ENCODE results near the gene GM2A.

The GM2A gene

GRCh38 chr5:151219138-151219537, 33.8 kb upstream of the GM2A start:
- Histone ChIP-seq H3K27me3 (ENCODE audit: insufficient read depth, low read length) (no peaks in the 10 kb centered on the region), H3K27ac (ENCODE audit: low read depth, low read length) (no peak overlapping the region), H3K4me1 (ENCODE audit: control insufficient read depth, insufficient read depth, low read length, unreplicated experiment) (peaks cover 9% of the 10 kb centered on the region), H3K4me3 (ENCODE audit: low read depth, low read length) (no peak overlapping the region), H2AFZ (ENCODE audit: low read length, unreplicated experiment) (no peak overlapping the region), H3K79me2 (ENCODE audit: control insufficient read depth, insufficient read depth, low read length, unreplicated experiment) (no peaks in the 10 kb centered on the region), H3K36me3 (ENCODE audit: insufficient read depth, low read length) (no peaks in the 10 kb centered on the region)

- no peaks in the 10 kb centered on the region for H3K27me3 ChIP-seq (ENCODE audit: insufficient read depth, low read length)
- H2AFZ ChIP-seq (ENCODE audit: low read length, unreplicated experiment), result no peak overlapping the region
- H3K4me1 ChIP-seq (ENCODE audit: control insufficient read depth, insufficient read depth, low read length, unreplicated experiment), result peaks cover 3% of the 10 kb centered on the region
- no peaks in the 10 kb centered on the region for H3K79me2 ChIP-seq (ENCODE audit: control insufficient read depth, insufficient read depth, low read length, unreplicated experiment)
- H3K36me3 ChIP-seq (ENCODE audit: insufficient read depth, low read length), result no peaks in the 10 kb centered on the region
- no peak overlapping the region for H3K27ac ChIP-seq (ENCODE audit: low read depth, low read length)
- no peak overlapping the region for H3K4me3 ChIP-seq (ENCODE audit: low read depth, low read length)
Observed at GRCh38 chr5:151219789-151220188, 33.2 kb upstream of the GM2A start.

- H3K27me3 ChIP-seq (ENCODE audit: insufficient read depth, low read length), result no peaks in the 10 kb centered on the region
- H3K4me3 ChIP-seq (ENCODE audit: low read depth, low read length), result no peak overlapping the region
- no peak overlapping the region for H3K27ac ChIP-seq (ENCODE audit: low read depth, low read length)
- H3K4me1 ChIP-seq (ENCODE audit: control insufficient read depth, insufficient read depth, low read length, unreplicated experiment), result peaks cover 3% of the 10 kb centered on the region
- no peaks in the 10 kb centered on the region for H3K36me3 ChIP-seq (ENCODE audit: insufficient read depth, low read length)
- H3K79me2 ChIP-seq (ENCODE audit: control insufficient read depth, insufficient read depth, low read length, unreplicated experiment), result no peaks in the 10 kb centered on the region
- no peak overlapping the region for H2AFZ ChIP-seq (ENCODE audit: low read length, unreplicated experiment)
Observed at GRCh38 chr5:151221574-151221973, 31.4 kb upstream of the GM2A start.

GRCh38 chr5:151222054-151222789, 30.8 kb upstream of the GM2A start:
- peaks cover 3% of the 10 kb centered on the region for H3K4me1 ChIP-seq (ENCODE audit: control insufficient read depth, insufficient read depth, low read length, unreplicated experiment)
- no peaks in the 10 kb centered on the region for H3K36me3 ChIP-seq (ENCODE audit: insufficient read depth, low read length)
- H3K79me2 ChIP-seq (ENCODE audit: control insufficient read depth, insufficient read depth, low read length, unreplicated experiment), result no peaks in the 10 kb centered on the region
- H3K27ac ChIP-seq (ENCODE audit: low read depth, low read length), result no peak overlapping the region
- H3K4me3 ChIP-seq (ENCODE audit: low read depth, low read length), result no peak overlapping the region
- no peaks in the 10 kb centered on the region for H3K27me3 ChIP-seq (ENCODE audit: insufficient read depth, low read length)
- no peak overlapping the region for H2AFZ ChIP-seq (ENCODE audit: low read length, unreplicated experiment)

- H3K27ac ChIP-seq (ENCODE audit: low read depth, low read length), result no peak overlapping the region
Observed at GRCh38 chr5:151222790-151223446, 30.1 kb upstream of the GM2A start.

GRCh38 chr5:151223447-151224264, 29.3 kb upstream of the GM2A start, which contains the start of gene CCDC69:
Gene CCDC69, minus strand, starts transcription at chr5:151224092. Its CDS starts 122 bp downstream, at chr5:151223970.
- H2AFZ ChIP-seq (ENCODE audit: low read length, unreplicated experiment), result peak within 1 kb of the TSS; percentile 90
- peak within 1 kb of the TSS; percentile 83 for H3K4me3 ChIP-seq (ENCODE audit: low read depth, low read length)
- H3K27me3 ChIP-seq (ENCODE audit: insufficient read depth, low read length), result peaks cover 7% of the 10 kb centered on the region; the same call in 1 of the 2 replicates
- no peaks in the 10 kb centered on the region for H3K36me3 ChIP-seq (ENCODE audit: insufficient read depth, low read length)
- H3K79me2 ChIP-seq (ENCODE audit: control insufficient read depth, insufficient read depth, low read length, unreplicated experiment), result no peaks in the 10 kb centered on the region
- no peak within 1 kb of the TSS for H3K27ac ChIP-seq (ENCODE audit: low read depth, low read length)
- peaks cover 3% of the 10 kb centered on the region for H3K4me1 ChIP-seq (ENCODE audit: control insufficient read depth, insufficient read depth, low read length, unreplicated experiment)

More at GRCh38 chr5:151222790-151223446, 30.1 kb upstream of the GM2A start:
- H3K79me2 ChIP-seq (ENCODE audit: control insufficient read depth, insufficient read depth, low read length, unreplicated experiment), result no peaks in the 10 kb centered on the region
- H3K27me3 ChIP-seq (ENCODE audit: insufficient read depth, low read length), result peaks cover 1% of the 10 kb centered on the region; the same call in 1 of the 2 replicates
- no peak overlapping the region for H2AFZ ChIP-seq (ENCODE audit: low read length, unreplicated experiment)
- H3K4me3 ChIP-seq (ENCODE audit: low read depth, low read length), result peak overlapping the region; percentile 83
- peaks cover 3% of the 10 kb centered on the region for H3K4me1 ChIP-seq (ENCODE audit: control insufficient read depth, insufficient read depth, low read length, unreplicated experiment)
- H3K36me3 ChIP-seq (ENCODE audit: insufficient read depth, low read length), result no peaks in the 10 kb centered on the region

GRCh38 chr5:151224372-151224771, 28.6 kb upstream of the GM2A start:
- peaks cover 7% of the 10 kb centered on the region; the same call in 1 of the 2 replicates for H3K27me3 ChIP-seq (ENCODE audit: insufficient read depth, low read length)
- H3K79me2 ChIP-seq (ENCODE audit: control insufficient read depth, insufficient read depth, low read length, unreplicated experiment), result no peaks in the 10 kb centered on the region
- peaks cover 3% of the 10 kb centered on the region for H3K4me1 ChIP-seq (ENCODE audit: control insufficient read depth, insufficient read depth, low read length, unreplicated experiment)
- no peak overlapping the region for H3K27ac ChIP-seq (ENCODE audit: low read depth, low read length)
- peak overlapping the region; percentile 90 for H2AFZ ChIP-seq (ENCODE audit: low read length, unreplicated experiment)
- no peaks in the 10 kb centered on the region for H3K36me3 ChIP-seq (ENCODE audit: insufficient read depth, low read length)
- peak overlapping the region; percentile 83 for H3K4me3 ChIP-seq (ENCODE audit: low read depth, low read length)

- Histone ChIP-seq H3K27me3 (ENCODE audit: insufficient read depth, low read length) (peaks cover 13% of the 10 kb centered on the region; the same call in 1 of the 2 replicates), H3K4me3 (ENCODE audit: low read depth, low read length) (no peak overlapping the region), H3K36me3 (ENCODE audit: insufficient read depth, low read length) (no peaks in the 10 kb centered on the region), H2AFZ (ENCODE audit: low read length, unreplicated experiment) (no peak overlapping the region), H3K79me2 (ENCODE audit: control insufficient read depth, insufficient read depth, low read length, unreplicated experiment) (no peaks in the 10 kb centered on the region), H3K4me1 (ENCODE audit: control insufficient read depth, insufficient read depth, low read length, unreplicated experiment) (peaks cover 3% of the 10 kb centered on the region), H3K27ac (ENCODE audit: low read depth, low read length) (no peak overlapping the region)
Observed at GRCh38 chr5:151225071-151225470, 27.9 kb upstream of the GM2A start.

GRCh38 chr5:151225475-151225874, 27.5 kb upstream of the GM2A start:
- Histone ChIP-seq H3K4me3 (ENCODE audit: low read depth, low read length) (no peak overlapping the region), H3K4me1 (ENCODE audit: control insufficient read depth, insufficient read depth, low read length, unreplicated experiment) (peaks cover 3% of the 10 kb centered on the region), H3K79me2 (ENCODE audit: control insufficient read depth, insufficient read depth, low read length, unreplicated experiment) (no peaks in the 10 kb centered on the region), H3K27ac (ENCODE audit: low read depth, low read length) (no peak overlapping the region), H2AFZ (ENCODE audit: low read length, unreplicated experiment) (no peak overlapping the region), H3K36me3 (ENCODE audit: insufficient read depth, low read length) (no peaks in the 10 kb centered on the region), H3K27me3 (ENCODE audit: insufficient read depth, low read length) (peaks cover 17% of the 10 kb centered on the region)

- H3K36me3 ChIP-seq (ENCODE audit: insufficient read depth, low read length), result no peaks in the 10 kb centered on the region
- H3K27ac ChIP-seq (ENCODE audit: low read depth, low read length), result no peak overlapping the region
- H2AFZ ChIP-seq (ENCODE audit: low read length, unreplicated experiment), result no peak overlapping the region
- peaks cover 3% of the 10 kb centered on the region for H3K4me1 ChIP-seq (ENCODE audit: control insufficient read depth, insufficient read depth, low read length, unreplicated experiment)
- H3K79me2 ChIP-seq (ENCODE audit: control insufficient read depth, insufficient read depth, low read length, unreplicated experiment), result no peaks in the 10 kb centered on the region
- H3K27me3 ChIP-seq (ENCODE audit: insufficient read depth, low read length), result peaks cover 35% of the 10 kb centered on the region
- H3K4me3 ChIP-seq (ENCODE audit: low read depth, low read length), result no peak overlapping the region
Observed at GRCh38 chr5:151227918-151228447, 25.0 kb upstream of the GM2A start.
